Right lobe of liver (tissue), 4 donors: Measurements from ENCODE around the gene DISP3.

Source experiments
- POLR2A ChIP-seq: fragments of 450-650 bp; IDR thresholded peaks from one replicate; pipeline ENCODE4 v1.6.1; 2017; ENCODE audit warnings: antibody characterized with exemption, mild to moderate bottlenecking
- TF ChIP-seq, protein P1 (sequence below), 4 donors: fragments of 200-600 bp in 3 of 4; fragments of 450-650 bp in 1 of 4; IDR thresholded peaks; one replicate each; pipeline versions ENCODE4 v1.5.1 to v1.8.0; 2016 to 2022; ENCODE audit warnings: antibody characterized with exemption in 4 of 4, mild to moderate bottlenecking in 2 of 4
- donor health status: DM: no; HTN: no; CAD: no.
- donor health status: DM: no; HTN: no; CAD: no.
- donor health status: DM: no; HTN: yes; CAD: no.

DNA sequence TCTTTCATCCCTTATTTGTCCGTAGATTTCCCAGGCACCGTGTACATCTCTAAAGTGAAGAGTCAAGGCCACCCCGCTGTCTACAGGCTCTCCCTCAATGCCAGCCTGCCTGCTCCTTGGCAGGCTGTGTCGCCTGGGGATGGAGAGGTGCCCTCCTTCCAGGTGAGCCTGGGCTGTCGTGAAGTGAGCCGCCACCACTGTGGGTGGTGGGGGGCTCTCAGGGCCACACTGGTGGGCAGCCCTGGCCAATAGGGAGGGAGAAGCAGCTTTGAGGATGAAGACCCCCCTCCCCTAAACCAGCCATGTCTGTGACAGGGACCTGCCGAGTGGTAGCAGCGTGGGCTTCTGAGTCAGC lies 46.2 kb downstream of the DISP3 start:
- TF ChIP-seq, protein P1, sequence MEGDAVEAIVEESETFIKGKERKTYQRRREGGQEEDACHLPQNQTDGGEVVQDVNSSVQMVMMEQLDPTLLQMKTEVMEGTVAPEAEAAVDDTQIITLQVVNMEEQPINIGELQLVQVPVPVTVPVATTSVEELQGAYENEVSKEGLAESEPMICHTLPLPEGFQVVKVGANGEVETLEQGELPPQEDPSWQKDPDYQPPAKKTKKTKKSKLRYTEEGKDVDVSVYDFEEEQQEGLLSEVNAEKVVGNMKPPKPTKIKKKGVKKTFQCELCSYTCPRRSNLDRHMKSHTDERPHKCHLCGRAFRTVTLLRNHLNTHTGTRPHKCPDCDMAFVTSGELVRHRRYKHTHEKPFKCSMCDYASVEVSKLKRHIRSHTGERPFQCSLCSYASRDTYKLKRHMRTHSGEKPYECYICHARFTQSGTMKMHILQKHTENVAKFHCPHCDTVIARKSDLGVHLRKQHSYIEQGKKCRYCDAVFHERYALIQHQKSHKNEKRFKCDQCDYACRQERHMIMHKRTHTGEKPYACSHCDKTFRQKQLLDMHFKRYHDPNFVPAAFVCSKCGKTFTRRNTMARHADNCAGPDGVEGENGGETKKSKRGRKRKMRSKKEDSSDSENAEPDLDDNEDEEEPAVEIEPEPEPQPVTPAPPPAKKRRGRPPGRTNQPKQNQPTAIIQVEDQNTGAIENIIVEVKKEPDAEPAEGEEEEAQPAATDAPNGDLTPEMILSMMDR (IDR thresholded peaks at IDR 0.05), result no peak
- TF ChIP-seq POLR2A, result no peak
